ENCODE measurements around the gene GMPR.
"Not testable (repeated sequence)": the region's sequence is repeated elsewhere in the genome, so short reads cannot be mapped to it uniquely, and the experiment has no call there.

The GMPR gene

GRCh38 chr6:16226117-16227047 lies 12.0 kb upstream of the GMPR start:
- DNase-seq, result not testable (repeated sequence)

DNA sequence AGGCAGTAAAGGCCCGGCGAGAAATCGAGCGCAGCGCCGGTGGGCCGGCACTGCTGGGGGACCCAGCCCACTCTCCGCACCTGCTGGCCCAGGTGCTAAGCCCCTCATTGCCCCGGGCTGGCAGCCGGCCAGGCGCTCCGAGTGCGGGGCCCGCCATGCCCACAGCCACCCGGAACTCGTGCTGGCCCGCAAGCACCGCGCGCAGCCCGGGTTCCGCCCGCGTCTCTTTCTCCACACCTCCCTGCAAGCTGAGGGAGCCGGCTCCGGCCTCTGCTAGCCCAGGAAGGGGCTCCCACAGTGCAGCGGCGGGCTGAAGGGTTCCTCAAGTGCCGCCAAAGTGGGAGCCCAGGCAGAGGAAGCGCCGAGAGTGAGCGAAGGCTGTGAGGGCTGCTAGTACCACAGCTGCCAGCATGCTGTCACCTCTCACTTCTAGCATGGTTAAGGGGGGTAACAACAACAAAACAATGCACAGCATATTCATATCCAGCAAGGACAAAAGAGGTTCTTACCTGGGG lies 11.3 kb upstream of the GMPR start:
- DNase-seq, result no peak

DNA sequence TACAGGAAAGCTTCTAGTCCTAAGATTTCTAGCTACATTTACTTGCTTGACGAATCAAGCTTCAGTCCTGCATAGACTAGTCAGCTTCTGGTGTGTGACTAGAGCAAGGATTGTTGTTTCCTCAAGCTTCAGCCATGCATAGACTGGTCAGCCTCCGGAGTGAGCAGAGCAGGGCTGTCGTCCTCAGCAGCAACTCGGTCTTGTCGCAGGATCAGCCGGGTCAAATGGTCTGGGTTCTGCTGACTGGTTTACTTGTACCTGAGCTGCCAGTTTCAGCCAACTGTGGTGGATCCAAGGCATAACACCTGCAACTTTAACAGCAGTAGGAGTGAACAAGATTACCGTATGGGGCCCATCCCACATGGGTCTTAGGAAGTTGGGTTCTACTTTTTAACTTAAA lies 10.8 kb upstream of the GMPR start:
- no peak for DNase-seq

DNA sequence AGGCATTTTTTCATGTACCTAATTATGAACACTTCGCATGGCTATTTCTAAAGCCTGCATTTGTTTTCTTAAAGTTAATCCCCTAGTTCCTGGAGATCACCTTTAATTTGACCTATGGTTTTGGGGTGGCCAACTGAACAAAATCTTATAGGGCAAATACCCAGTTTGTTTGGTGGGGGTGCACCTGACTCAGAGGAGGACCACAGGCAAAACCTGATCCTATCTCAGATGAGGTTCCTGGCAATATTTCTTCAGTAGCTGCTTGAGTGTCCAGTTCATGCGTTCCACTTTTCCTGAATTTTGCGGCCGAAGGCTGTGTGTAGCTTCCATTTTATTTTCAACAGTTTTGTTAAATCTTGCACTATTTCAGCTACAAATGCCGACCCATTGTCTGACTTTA lies 10.3 kb upstream of the GMPR start:
- no peak for DNase-seq

DNA sequence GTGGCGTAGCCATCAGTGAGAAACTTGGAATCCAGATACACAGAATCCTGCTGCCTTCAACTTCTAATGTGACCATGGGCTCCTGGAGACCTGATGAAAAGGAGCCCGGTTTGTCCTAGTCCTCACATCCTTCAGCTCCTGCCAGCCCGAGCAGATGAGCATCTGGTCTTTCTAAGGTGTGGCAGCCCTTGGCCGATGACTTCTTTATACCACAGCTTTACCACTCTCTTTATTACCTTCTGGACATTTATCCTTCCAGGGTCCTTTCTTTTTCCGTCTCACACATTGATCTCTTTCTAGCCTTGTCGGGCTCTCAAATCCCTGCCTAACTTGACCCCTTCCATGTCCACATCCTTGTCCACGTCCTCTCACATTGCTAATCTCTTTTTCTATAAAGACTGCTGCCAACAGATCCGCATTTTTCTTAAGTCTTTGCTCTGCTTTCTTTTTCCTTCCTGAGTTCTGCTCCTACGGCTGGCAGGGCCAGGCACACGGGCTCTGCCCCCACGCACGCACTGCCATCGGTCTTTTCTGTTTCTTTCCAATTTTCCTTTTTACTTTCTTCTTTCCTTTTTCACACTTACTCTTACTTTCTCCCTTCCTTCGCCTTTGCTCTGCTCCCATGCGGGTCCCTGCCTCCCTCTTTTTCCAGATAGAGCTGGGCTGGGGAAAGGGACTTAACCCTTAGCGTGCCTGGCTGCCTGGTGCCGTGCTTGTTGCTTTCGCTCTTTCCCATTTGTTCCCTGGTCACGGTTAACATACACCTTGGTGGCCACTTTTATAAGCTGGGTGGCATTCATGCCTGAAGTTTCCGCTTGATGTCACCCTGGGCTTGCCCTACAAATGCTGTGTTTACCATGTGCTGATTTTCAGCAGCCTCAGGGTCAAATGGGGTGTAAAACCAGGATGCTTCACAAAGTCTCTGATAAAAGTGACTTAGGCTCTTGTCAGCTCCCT lies 9.4 kb upstream of the GMPR start:
- DNase-seq, result no peak

- DNase-seq, result no peak
Observed at GRCh38 chr6:16229700-16230099, 8.7 kb upstream of the GMPR start.

- DNase-seq, result no peak
Observed at GRCh38 chr6:16230953-16231352, 7.4 kb upstream of the GMPR start.

- DNase-seq, result no peak
Observed at GRCh38 chr6:16232086-16232485, 6.3 kb upstream of the GMPR start.

- no peak for DNase-seq
Observed at GRCh38 chr6:16236009-16236501, 2.3 kb upstream of the GMPR start.

GRCh38 chr6:16236631-16237199 lies 1.7 kb upstream of the GMPR start:
- DNase-seq, result no peak

DNA sequence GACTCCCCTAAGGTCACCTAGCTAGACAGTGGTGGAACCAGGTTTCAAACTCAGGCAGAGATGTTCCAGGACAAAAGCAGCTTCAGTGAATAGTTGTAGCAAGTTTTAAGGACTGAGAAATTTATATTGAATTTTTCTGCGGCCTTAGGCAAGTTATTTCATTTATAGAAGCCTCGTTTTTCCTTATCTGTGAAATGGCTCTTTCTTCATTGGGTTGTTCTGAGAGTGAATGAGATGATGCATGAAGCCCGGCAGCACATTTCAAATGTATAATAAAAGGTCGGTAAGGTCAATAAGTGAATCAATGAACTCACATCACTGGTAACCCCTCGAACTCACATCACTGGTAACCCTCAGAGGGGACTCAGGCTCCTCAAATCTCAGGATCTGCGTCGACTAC lies 1.1 kb upstream of the GMPR start:
- no peak for DNase-seq

GRCh38 chr6:16238963-16239797 lies 793 bp downstream of the GMPR start:
- DNase-seq, result peak; percentile 8

- no peak for DNase-seq
Observed at GRCh38 chr6:16239798-16240123, 1.4 kb downstream of the GMPR start.

- no peak for DNase-seq
Observed at GRCh38 chr6:16240589-16241320, 2.4 kb downstream of the GMPR start.

DNA sequence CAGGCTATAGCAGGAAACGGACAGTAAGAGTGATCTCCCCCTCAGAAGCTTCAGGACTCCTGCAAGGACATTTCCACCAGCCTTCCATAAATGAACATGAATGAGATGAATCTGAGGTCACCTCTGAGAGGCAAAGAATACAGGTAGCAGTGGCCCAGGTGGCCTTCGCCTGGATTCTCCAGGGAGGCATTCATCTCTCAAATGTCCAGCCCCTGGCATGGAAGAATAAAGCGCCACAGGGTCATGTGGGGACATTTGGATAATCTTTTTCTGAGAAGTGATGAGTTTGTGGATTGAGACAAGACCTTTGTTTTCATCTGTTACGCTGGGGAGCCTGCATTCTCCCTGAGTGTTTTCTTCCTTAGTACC lies 2.9 kb downstream of the GMPR start:
- no peak for DNase-seq

DNA sequence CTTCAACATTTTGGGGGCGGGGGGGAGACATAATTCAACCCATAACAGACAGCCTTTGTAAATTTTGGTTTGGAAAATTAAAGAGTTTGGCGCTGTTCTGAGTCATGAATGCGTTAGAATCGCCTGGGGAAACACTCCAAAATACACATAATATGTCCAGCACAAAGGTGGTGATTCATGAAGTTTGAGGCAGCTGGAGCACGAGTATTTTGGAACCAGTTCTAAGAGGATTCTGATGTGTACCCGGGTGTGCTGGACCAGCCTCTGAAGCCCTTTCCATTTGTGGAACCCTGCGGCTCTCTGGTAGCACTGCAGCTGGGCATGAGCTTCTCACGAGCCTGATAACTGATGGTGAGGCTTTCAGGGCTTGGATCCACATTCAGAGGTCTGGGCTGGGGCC lies 4.7 kb downstream of the GMPR start:
- no peak for DNase-seq

DNA sequence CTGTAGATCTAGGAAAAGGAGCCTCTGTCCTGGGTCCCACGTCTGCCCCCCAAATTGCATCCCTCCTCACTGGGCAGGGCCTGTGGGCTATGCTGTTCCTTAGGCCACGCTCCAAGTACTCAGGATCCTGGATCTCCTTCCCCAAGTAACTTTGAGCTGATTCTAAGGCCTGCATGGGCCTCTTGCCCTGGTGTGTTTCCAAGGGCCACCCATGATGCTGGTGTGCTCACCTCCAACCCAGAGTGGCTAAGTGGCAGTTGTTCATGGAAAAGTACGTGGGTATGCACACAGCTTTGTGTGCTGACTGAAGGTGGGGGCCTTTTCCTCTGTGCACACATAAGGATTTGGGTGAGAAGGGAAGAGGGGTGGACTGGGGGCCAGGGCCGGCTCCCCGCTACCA lies 5.3 kb downstream of the GMPR start:
- DNase-seq, result no peak

DNA sequence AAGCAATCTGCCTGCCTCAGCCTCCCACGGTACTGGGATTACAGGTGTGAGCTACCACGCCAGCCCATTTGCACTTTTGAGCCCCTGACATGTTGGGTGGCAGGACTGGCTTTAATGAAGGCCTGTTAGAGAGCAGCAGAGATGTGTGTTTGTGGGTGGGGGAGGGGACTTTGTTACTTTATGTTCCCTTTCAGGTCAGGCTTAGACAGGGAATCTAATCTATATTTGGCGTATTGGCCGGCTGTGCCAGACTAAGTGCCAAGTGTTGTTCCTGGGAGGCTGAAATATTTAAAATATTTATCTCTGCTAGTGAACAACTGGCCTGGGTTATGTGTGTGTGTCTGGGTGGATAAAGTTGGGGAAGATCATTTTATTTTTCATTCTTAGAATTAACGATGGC lies 6.1 kb downstream of the GMPR start:
- no peak for DNase-seq

DNA sequence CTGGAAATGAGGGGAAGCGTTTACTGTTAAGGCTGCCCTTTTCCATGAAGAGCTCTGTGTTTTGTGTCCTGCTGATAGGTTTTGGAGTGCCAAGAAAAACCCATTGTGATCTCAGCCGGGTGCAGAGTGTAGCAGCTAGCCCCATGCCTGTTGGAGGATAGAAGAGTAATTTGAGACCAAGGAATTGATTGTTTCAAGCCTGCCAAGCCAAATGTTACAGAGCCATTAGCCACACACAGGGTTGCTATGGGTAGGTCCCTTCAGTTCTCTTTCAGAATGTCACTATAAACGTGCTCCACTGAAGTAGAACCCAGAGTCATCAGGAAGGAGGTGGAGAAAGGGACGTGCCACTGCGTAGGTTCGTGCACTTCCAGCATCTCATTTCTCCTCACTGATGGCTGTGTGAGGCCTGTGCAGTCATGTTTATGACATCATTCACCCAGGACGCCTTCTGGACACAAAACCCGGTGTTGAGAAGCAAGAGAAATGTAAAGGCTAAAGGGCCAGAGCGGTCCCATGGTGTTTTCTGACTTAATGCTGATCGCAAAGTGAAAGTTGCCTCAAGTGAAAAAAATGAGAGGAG lies 6.6 kb downstream of the GMPR start:
- no peak for DNase-seq

DNA sequence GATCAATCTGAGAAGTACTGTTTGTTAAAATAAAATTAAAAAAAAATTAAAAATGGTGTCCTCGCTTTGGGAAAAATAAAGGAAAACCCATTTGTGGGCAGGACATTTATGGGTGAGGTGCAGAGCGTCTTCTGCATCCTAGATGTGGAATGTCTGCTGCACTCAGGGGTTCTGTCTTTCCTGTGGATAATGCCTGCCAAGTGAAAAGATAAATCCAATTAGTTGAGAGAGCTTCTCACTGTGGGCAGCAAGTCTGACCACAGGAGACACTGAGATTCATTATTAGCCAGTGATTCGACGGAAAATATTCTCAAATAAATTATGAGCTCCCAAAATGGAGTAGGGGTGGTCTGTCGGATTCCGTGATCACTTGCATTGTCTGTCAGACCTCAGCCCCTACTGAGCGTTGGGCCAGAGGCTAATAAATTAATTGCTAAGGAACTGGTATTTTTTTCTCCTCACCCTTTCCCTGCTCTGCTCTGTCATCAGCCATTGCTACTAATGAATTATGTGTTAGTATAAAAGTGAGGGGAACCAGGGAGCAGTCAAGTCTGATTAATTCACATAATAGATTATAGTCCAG lies 10.0 kb downstream of the GMPR start:
- DNase-seq, result no peak

GRCh38 chr6:16249971-16250370 lies 11.6 kb downstream of the GMPR start:
- no peak for DNase-seq

Measured in activated CD4-positive, alpha-beta T cell treated with anti-CD3 and anti-CD28 coated beads, Interleukin-2, amount 50 U/mL, for 16 hours (primary cell).